Brain pericyte (primary cell): Measurements from ENCODE around the gene FGF21.
"Not testable (repeated sequence)": the region's sequence is repeated elsewhere in the genome, so short reads cannot be mapped to it uniquely, and the experiment has no call there.

Experiments
- DNase-seq: peaks from one replicate; pipeline ENCODE4 v3.0.0-alpha.2; 2012; ENCODE audit warnings: low read depth, low spot score

Gene FGF21

GRCh38 chr19:48786422-48786821 is 31.1 kb downstream of the FGF21 start:
- DNase-seq, result not testable (repeated sequence)

- not testable (repeated sequence) for DNase-seq
Measured at GRCh38 chr19:48787331-48787730, 32.0 kb downstream of the FGF21 start.

- no peak for DNase-seq
Measured at GRCh38 chr19:48793271-48793670, 37.9 kb downstream of the FGF21 start.

- no peak for DNase-seq
Measured at GRCh38 chr19:48794291-48794690, 39.0 kb downstream of the FGF21 start.

GRCh38 chr19:48795055-48795684 is 39.8 kb downstream of the FGF21 start:
- peak; percentile 88 for DNase-seq

- no peak for DNase-seq
Measured at GRCh38 chr19:48795685-48796070, 40.4 kb downstream of the FGF21 start.

- no peak for DNase-seq
Measured at GRCh38 chr19:48796298-48797083, 41.2 kb downstream of the FGF21 start.

- DNase-seq, result no peak
Measured at GRCh38 chr19:48797103-48797502, 41.8 kb downstream of the FGF21 start.

GRCh38 chr19:48798937-48799336 is 43.6 kb downstream of the FGF21 start:
- peak; percentile 69 for DNase-seq

GRCh38 chr19:48799358-48800300 is 44.3 kb downstream of the FGF21 start:
- DNase-seq, result no peak

GRCh38 chr19:48802623-48803022 is 47.3 kb downstream of the FGF21 start:
- no peak for DNase-seq

- DNase-seq, result no peak
Measured at GRCh38 chr19:48804496-48804895, 49.2 kb downstream of the FGF21 start.

GRCh38 chr19:48805452-48805851 is 50.1 kb downstream of the FGF21 start:
- no peak for DNase-seq

- DNase-seq, result no peak
Measured at GRCh38 chr19:48806518-48806817, 51.1 kb downstream of the FGF21 start.

GRCh38 chr19:48806818-48807589 is 51.7 kb downstream of the FGF21 start:
- DNase-seq, result no peak

- no peak for DNase-seq
Measured at GRCh38 chr19:48807590-48808308, 52.4 kb downstream of the FGF21 start.
